ENCODE results near the gene KCNQ5.

The KCNQ5 gene

DNA sequence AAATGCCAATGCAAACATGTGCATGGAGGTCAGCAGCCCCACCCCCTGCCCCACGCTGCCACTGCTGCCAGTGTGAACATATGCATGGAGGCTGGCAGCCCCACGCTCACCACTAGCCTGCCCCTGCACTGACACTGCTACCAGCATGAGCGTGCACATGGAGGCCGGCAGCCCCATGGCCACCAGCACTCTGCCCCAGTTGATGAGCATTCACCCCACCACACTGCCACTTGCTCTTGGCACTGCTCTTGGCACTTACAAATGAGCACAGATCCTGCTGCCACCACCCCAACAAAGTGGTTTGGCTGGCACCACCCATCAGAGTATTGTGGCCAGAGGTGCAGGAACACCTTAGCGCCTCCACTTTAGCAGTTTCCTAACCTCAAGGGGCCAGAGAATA lies 429.3 kb downstream of the KCNQ5 start:
- DNase-seq (ENCODE audit: low read depth) = no peak

DNA sequence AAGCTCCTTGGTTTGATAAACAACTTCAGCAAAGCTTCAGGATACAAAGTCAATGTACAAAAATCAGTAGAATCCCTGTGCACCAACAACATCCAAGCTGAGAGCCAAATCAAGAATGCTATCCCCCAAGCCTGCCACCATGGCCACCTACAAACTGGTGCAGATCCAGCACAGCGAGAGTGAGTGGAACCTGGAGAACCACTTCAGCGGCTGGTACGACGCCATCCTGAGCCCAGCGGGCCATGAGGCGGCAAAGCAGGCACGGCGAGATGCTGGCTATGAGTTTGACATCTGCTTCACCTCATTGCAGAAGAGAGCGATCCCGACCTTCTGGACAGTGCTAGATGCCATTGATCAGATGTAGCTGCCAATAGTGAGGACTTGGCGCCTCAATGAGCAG lies 433.1 kb downstream of the KCNQ5 start:
- DNase-seq (ENCODE audit: low read depth) = no peak

DNA sequence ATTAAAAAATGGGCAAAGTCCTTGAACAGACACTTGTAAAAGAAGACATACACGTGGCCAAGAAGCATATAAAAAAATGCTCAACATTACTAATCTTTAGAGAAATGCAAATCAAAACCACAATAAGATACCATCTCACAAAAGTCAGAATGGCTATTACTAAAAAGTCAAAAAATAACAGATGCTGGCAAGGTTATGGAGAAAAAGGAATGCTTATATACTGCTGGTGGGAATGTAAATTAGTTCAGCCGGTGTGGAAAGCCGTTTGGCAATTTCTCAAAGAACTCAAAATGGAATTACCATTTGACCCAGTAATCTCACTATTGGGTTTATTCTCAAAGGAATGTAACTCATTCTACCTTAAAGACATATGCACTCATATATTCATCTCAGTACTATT lies 436.9 kb downstream of the KCNQ5 start:
- peak; percentile 45 for DNase-seq (ENCODE audit: low read depth)

DNA sequence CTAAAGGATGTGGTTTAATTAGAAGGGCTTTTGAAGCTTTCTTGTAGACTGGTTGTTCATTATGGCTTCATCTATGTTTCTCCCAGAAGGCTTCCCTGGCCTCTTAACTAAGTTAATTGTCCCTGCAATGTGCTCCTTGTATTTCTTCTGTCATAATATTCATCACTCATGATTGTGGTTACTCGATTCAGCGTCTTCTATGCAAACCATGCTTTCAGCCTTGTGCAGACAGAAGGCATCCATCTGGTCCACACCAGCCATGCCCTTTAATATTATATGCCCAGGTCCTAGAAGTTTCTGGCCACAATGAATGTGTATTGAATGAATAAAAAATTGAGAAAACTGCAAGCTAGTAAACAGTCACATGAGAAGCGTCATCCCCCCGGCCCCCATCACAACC lies 440.3 kb downstream of the KCNQ5 start:
- no peak for DNase-seq (ENCODE audit: low read depth)

DNA sequence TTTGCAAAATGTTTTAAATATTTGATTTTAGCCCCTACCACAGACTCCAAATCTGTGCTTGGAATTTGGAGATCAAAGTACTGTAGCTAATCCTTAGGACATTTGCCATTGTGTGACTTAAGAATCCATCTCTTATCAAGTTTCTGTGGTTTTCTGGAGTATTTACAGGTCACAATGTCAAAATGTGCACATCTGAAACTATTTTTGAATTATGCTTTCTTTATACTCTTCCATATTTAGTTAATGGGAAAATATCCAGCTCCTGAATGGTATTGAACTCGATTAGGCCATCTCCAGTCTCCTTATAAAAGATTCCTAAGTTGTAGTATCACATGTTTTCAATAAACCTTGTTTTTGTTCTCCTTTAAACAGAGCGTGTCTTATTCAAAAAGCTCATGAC lies 441.0 kb downstream of the KCNQ5 start:
- peak; percentile 27 for DNase-seq (ENCODE audit: low read depth)

DNA sequence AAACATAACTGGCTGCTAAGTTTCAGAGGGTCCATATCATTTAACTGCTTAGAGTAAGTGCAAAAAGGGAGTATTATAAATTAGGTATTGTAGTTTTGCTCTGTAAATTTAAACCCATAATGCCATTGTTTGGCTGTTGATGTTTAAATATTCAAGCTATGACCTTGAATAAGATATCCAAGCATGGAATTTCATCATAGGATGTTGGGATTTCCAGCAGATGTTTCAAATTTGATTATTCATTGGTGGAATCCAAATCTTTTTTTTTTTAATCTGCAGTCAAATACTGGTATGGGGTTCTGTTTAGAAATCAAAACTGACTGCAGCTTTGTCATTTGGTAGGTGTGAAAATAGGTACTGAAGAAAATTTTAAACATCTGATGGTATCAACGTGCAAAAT lies 442.4 kb downstream of the KCNQ5 start:
- DNase-seq (ENCODE audit: low read depth) = no peak

DNA sequence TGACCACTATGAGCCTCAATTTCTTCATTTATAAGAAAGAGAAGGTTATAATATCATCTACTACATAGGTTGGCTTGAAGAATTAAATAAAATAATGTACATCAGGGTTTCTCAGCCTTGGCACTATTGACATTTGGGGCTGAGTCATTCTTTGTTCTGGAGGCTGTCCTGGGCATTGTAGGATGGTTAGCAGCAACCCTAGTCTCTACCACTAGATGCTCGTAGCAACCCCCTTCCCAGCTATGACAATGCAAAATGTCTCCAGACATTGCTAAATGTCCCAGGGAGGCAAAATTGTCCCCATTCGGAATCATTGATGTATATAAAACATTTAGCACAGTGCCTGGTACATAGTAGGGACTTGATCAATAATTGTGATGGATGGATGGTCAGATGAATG lies 451.4 kb downstream of the KCNQ5 start:
- no peak for DNase-seq (ENCODE audit: low read depth)

DNA sequence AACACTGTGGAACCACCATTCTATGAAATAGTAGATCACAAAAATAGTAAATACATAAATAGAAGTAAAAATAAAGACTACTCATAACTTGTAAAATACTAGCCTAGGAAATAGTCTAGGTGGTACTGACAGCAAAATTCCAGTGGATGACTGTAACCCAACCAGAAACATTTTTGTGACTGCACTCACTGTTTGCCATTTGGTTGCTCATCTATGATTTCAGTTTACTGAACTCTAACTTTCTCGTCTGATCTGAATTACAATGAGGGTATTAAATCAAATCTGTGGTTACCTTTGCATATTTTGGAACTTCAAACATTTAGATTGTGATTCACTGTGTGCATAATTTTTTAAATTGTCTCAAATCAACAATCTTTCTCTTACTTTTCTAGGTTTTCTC lies 452.3 kb downstream of the KCNQ5 start:
- peak; percentile 31 for DNase-seq (ENCODE audit: low read depth)

DNA sequence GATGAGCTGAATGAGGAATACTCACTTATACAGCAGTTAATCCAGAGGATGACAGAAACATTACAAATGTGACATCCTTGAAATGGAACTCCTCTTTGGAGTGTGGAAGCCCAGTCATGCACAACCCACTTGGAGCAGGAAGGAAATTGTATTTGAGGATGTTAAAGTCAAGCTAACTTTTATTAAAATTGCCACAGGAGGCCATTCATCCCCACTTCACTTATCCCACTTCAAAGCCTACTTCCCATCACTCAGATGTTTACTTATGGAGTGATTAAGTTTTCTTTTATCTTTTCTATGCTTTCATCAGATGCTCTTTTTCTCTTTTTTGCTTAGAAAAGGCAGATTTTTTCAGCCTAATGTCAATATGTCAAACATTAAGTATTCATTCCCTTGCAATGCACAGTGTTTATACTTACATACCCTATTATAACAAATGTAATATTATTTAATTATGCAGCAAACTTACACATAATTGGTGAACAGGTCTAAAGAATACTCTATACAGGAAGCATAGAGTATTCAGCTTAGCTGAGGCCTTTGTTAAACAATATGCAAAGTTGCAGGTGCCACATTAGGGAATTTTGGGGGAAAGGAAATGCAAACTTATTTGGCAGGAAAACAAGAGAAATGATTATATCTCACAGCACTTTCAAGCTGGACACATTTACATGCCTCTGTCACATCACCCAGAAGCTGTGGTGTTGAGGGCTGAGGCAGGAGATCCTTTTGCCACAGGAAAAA lies 454.5 kb downstream of the KCNQ5 start:
- DNase-seq (ENCODE audit: low read depth) = no peak

DNA sequence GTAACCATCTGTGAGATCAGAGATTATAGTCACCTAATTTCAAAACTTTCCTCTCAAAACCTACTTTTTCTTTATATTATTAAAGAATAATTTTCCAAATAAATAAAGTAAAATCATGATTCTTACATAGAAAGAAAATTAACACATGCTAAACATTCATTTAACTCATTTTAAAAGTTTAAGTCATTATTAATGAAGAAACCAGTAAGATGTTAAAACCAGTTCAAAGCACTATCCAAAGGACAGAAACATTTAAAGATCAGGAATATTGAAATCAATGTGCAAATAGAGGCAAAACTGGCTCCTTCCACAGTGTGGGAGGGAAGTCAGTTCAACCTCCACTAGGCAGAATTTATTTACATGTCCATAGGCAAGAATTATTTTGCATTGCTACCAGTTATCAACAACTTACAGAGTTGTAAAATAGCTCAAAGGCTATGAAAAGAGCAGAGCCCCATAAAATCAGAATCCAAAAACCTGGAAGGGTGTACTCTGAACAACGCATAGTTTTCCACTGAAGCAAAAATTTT lies 456.5 kb downstream of the KCNQ5 start:
- DNase-seq (ENCODE audit: low read depth) = no peak

DNA sequence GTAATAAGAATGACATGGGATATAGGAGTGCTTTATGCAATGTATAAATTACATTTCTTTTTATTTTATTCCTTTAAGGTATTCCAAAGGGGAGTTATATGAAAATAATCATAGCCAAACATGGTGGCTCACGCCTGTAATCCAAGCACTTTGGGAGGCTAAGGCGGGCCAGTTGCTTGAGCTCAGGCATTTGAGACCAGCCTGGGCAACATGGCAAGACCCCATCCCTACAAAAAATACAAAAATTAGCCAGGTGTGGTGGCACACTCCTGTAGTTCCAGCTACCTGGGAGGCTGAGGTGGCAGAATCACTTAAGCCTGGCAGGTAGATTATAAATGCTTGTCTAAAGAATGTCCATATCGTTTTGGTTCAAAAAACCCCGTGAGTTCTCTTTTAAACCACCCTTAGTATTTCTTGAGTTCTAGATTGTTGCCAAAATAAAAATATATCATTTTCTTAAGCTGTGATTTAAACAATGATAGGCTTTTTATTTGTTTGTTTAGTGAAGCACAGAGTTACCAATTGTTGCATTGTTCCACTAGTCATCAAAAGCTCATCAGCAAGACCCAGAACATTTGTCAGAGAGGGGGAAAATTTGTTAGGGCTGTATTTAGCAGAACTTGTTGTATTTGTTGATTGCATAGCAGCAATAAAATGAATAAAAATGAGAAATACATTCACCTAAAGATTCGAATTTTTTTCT lies 457.2 kb downstream of the KCNQ5 start:
- DNase-seq (ENCODE audit: low read depth) = no peak

DNA sequence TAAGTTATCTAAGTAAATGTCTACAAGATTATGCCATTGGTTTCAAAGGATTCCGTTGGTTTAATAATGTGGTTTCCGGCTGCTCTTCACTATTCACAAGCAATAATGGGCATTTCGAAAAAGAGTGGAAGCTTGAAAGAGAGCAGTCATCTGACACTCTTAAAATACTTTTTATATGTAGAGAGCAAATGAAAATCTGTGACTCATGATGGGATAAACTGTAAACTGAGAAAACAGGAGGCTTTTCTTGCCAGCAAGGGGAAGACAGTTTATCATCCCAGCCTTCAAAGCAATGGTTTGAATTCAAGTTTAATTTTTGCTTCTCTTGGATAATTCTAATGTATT lies 457.7 kb downstream of the KCNQ5 start:
- peak; percentile 87 for DNase-seq (ENCODE audit: low read depth)

DNA sequence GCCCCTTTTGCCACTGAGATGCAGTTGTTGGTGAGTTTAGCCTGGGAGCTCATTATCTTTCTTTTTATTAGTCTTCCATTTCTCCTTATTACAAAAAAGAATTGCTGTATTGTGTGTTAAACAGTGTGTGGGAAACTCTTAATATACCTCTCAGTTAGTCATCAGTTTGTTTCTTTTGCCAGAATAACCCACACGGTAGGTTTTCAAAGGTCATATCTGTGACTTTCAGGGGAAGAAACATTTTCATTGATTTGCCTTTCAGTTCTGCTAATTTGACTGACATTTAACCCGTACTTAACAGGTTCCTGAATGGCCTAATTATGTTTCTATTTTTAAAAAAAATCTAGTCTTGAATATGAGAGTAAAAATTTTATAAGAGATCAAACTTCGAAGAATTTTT lies 458.1 kb downstream of the KCNQ5 start:
- DNase-seq (ENCODE audit: low read depth) = peak; percentile 50

DNA sequence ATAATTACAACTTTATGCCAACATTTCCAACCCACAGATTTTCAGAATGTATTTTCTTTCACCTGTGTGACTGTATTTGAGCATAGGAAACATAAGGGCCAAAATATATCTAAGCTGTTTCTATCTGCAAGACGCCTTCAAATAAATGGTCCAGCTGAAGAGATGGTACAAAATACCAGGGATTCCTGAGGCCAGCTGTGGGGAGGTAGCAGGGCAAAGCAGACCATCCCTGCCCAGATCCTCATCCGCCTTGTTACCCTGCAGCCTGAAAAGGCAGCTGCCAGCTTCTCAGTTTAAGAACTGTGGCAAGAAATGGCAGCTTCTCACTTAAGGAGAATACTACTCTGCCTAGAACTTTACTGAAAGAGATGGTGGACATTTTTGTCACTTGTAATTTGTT lies 460.1 kb downstream of the KCNQ5 start:
- no peak for DNase-seq (ENCODE audit: low read depth)

DNA sequence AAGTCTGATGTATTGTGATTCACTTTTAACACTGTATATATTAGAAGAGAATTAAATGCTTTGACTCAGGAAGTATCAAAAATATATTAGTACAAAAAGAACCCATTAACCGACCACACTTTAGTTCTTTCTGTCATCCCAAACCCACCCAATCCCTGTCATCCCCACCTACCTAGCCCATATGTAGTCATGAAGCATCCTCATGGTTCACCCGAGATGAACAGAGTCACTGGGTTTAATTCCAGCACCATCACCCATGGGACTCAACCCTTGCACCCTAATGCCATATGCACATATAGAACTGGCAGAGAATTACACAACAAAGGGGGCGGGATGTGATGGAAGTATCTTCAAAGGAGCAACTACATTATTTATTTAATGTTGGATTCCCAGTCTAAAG lies 462.0 kb downstream of the KCNQ5 start:
- no peak for DNase-seq (ENCODE audit: low read depth)

DNA sequence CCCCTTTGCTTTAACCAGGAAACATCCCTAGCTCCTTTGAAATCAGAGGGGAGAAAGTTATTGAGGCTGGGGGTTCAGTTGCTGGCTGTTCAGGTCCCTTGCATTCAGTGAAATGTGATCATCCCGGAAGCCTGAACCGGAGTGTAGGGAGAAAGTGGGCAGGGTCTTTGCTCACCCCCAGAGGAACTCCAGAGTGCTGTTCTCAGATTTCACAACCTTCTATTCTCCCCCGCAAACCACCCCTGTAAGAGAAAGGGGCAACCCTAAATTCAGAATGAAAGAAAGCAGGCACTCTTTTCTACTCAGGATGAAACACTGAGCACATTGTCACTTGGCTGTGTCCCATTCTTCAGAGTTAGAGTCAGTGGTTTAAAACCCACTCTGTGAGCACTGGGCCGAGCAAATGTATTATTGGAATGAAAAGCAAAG lies 463.6 kb downstream of the KCNQ5 start:
- DNase-seq (ENCODE audit: low read depth) = no peak

DNA sequence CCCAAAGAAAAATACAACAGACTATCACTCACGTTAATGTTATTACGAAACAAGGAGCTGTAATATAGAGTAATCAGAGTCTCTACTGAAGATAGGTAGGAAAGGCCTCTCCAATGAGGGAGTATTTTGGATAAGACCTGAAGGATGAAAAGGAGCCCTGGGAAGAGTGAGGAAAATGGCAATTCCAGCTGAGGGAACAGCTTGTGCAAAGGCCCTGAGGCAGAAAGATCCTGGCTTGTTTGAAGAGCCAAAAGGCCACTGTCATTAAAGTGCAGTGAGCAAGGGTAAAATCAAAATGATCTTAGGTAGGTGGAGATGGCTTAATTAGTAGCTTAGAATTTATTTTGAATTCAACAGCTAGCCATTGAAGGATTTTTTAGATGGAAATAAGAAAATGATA lies 464.9 kb downstream of the KCNQ5 start:
- DNase-seq (ENCODE audit: low read depth) = no peak

DNA sequence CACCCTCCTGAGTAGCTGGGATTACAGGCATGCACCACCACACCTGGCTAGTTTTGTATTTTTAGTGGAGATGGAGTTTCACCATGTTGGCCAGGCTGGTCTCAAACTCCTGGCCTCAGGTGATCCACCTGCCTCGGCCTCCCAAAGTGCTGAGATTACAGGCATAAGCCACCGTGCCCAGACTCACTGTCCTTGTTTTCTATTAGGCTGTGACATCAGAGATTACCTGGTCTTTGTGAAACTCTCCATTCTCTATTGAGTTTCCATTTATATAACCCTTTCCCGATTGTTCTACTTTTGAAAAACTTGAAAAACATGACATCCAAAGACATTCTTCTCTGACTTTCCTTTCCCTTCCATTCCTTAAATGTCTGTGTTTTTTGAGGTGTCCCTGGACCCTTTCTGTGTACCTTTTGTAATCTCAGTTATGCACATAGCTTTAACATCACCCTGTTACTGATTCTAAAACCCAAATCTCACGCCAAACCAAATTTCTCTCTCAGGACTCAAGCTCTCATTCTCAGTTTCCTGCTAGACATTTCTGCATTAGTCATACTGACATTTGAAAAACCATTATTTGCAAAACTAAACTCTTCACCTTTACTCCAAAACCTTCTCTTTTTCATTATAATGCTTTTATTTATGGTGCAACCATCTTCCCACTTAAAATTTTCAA lies 466.4 kb downstream of the KCNQ5 start:
- DNase-seq (ENCODE audit: low read depth) = no peak

DNA sequence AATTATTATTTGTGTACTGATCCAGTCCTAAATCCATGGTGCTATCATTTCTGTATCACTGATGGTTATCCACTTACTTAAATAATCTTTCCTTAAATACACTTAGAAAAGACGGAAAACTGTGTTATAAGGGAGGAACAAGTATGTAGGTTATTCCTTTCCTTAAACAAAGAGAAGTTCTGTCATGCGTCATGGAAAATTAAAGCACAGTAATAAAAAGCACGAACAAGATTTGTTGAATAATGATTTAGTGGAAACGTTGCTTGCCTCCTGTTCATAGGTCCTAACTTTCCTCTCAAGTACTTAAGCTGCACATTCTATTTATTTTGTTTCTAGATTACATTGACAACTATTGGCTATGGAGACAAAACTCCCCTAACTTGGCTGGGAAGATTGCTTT lies 483.1 kb downstream of the KCNQ5 start:
- DNase-seq (ENCODE audit: low read depth) = no peak

DNA sequence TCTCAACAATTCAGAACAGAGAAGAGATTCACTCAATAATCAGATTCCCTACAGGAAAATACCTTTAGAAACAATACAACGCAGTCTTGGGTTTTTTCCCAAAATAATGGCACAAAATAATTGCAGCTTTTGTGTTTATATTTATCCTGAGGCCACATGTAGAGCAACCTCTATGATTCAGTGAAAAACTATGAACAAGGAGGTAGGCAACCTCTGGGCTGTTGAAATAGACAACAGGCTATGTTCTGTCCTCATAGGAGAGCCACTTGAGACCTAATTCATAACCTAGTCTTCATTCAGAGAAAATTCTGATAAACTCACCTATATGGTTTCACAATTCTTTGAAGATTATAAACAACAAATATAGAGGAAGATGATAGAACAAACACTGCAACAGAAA lies 485.2 kb downstream of the KCNQ5 start:
- peak; percentile 1 for DNase-seq (ENCODE audit: low read depth)

DNA sequence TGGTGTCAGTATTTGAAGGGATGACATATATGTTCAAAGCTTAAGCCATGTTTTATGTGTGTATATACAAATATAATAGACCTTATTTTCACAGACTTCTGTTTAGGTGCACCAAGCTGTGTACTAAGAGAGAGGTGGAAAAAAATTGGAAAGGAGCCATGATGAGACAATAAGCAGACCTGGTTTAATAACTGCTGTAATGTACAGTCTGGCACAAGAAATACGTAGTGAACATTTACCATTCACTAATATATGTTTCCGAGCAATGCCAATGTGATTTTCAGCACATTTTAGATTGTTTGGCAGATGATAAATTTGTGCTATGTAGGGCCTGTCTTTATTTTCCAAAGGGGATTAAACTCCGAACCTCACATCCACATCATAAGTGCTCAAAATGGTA lies 487.1 kb downstream of the KCNQ5 start:
- DNase-seq (ENCODE audit: low read depth) = no peak

DNA sequence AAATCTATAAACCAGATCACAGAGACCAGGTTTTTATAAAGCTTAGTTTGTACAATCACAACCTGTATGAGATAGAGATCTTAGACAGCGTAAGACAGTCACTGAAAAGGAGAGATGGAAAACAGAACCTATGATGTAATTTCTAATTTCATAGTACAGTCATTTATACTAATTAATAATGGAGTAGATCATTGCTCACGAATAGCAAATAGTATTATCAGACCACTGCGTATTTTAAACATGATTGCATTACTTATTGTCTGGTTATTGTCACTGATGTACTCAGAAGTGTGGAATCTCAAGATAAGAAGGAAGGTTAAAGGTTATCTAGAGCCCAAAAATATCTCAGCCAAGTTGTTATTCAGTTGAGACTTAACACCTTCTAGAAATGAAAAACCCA lies 487.8 kb downstream of the KCNQ5 start:
- no peak for DNase-seq (ENCODE audit: low read depth)

DNA sequence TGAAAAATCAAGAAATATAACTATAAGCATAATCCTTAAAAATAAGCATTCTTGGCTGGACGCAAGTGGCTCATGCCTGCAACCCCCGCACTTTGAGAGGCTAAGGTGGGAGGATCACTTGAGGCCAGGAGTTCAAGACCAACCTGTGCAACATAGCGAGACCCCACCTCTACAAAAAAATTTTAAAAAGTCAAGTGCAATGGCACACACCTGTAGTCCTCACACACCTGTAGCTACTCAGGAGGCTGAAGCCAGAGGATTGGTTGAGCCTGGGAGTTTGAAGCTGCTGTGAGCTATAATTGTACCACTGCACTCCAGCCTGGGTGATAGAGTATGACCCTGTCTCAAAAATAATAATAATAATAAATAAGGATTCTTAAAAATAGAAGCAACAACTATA lies 494.5 kb downstream of the KCNQ5 start:
- no peak for DNase-seq (ENCODE audit: low read depth)
